ENCODE data around the gene SLX4IP. TPM values are rescaled to one million over a fixed set of nuclear protein-coding genes. Genes with fewer than 3 reads are reported as not detected.

Gene SLX4IP
- total and polyA plus RNA-seq, 2 of the 13 experiments (the other 11 are each of a cell fraction or from before 2014, with no cell fraction given) = 3.6 to 7.3 TPM

DNA sequence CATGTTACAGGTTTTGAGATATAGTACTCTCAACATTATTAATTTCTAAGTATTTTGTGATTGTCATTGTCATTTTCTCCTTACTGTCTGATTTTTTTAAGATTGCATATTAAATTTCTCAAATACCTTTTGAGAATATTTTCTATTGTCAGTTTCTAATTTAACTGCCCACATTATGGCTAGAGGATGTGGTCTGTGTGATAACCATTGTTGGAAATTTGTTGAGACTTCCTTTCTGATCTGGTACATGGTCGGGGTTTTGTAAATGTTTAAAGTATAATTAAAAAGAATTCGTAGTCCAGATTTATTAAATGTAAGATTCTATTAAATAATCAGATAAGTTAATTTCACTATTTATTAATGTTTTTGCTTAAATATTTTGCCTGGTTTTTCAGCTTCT, 60.1 kb downstream of the SLX4IP start (continued):
- TF ChIP-seq, protein P1, sequence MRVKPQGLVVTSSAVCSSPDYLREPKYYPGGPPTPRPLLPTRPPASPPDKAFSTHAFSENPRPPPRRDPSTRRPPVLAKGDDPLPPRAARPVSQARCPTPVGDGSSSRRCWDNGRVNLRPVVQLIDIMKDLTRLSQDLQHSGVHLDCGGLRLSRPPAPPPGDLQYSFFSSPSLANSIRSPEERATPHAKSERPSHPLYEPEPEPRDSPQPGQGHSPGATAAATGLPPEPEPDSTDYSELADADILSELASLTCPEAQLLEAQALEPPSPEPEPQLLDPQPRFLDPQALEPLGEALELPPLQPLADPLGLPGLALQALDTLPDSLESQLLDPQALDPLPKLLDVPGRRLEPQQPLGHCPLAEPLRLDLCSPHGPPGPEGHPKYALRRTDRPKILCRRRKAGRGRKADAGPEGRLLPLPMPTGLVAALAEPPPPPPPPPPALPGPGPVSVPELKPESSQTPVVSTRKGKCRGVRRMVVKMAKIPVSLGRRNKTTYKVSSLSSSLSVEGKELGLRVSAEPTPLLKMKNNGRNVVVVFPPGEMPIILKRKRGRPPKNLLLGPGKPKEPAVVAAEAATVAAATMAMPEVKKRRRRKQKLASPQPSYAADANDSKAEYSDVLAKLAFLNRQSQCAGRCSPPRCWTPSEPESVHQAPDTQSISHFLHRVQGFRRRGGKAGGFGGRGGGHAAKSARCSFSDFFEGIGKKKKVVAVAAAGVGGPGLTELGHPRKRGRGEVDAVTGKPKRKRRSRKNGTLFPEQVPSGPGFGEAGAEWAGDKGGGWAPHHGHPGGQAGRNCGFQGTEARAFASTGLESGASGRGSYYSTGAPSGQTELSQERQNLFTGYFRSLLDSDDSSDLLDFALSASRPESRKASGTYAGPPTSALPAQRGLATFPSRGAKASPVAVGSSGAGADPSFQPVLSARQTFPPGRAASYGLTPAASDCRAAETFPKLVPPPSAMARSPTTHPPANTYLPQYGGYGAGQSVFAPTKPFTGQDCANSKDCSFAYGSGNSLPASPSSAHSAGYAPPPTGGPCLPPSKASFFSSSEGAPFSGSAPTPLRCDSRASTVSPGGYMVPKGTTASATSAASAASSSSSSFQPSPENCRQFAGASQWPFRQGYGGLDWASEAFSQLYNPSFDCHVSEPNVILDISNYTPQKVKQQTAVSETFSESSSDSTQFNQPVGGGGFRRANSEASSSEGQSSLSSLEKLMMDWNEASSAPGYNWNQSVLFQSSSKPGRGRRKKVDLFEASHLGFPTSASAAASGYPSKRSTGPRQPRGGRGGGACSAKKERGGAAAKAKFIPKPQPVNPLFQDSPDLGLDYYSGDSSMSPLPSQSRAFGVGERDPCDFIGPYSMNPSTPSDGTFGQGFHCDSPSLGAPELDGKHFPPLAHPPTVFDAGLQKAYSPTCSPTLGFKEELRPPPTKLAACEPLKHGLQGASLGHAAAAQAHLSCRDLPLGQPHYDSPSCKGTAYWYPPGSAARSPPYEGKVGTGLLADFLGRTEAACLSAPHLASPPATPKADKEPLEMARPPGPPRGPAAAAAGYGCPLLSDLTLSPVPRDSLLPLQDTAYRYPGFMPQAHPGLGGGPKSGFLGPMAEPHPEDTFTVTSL (CRISPR knock-in tag; IDR thresholded peaks at IDR 0.05; ENCODE audit: borderline replicate concordance) = no peak
- TF ChIP-seq HMGA1 (CRISPR knock-in tag; conservative IDR thresholded peaks at IDR 0.05) (no peak), ZNF34 (CRISPR knock-in tag; IDR thresholded peaks at IDR 0.05; ENCODE audit: borderline replicate concordance) (no peak), ZSCAN20 (CRISPR knock-in tag; IDR thresholded peaks at IDR 0.05; ENCODE audit: borderline replicate concordance) (no peak), ZFP36L1 (CRISPR knock-in tag; IDR thresholded peaks at IDR 0.05) (no peak)
- TF ChIP-seq, protein P2, sequence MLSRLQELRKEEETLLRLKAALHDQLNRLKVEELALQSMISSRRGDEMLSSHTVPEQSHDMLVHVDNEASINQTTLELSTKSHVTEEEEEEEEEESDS (CRISPR knock-in tag; IDR thresholded peaks at IDR 0.05; ENCODE audit: borderline replicate concordance) = no peak

DNA sequence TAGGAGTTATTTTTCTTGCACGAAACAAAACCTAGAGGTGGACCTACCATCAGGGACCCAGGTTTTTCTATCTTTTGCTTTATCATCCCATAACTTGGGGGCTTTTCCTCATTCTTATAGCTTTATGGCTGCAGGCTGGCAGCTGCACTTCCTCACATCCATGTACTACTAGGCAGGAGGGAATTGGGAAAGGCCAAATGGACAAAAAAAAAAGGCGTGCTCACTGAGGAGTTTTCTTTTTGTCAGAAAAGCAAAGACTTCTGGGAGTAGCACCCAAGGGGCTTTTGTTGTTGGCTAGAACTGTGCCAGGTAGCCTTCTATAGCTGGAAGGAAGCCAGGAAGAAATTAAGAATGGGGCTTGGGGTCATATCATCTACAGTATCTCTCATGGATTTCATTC, 61.4 kb downstream of the SLX4IP start:
- FAIRE-seq (no peak), ATAC-seq (no peak), DNase-seq (ENCODE audit: low spot score) (no peak)
- Histone ChIP-seq H2AFZ (ENCODE audit: low read length) (no peak overlapping the region), H4K20me1 (ENCODE audit: insufficient read depth, low read length) (no peaks in the 10 kb centered on the region), H3K4me2 (ENCODE audit: low read depth, low read length) (no peak overlapping the region), H3K4me1 (ENCODE audit: insufficient read depth, low read length) (no peaks in the 10 kb centered on the region), H3K79me2 (ENCODE audit: insufficient read depth, low read length) (no peaks in the 10 kb centered on the region), H3K9me3 (ENCODE audit: low read length) (no peaks in the 10 kb centered on the region), H3K27ac (ENCODE audit: extremely low read length, insufficient read depth, low read length) (no peak overlapping the region), H3K9ac (ENCODE audit: insufficient read depth, low read depth, low read length) (no peak overlapping the region), H3K27me3 (ENCODE audit: control insufficient read depth in 1 of 2, insufficient read depth in 2 of 2, low read length in 2 of 2) (no peaks in the 10 kb centered on the region), H3K36me3 (replicated peaks in 1 of 2; ENCODE audit: control insufficient read depth in 1 of 2, insufficient read depth in 2 of 2, low read length in 2 of 2) (no peaks in the 10 kb centered on the region), H3K4me3 (replicated peaks in 1 of 3; ENCODE audit: insufficient read depth in 1 of 3, low read depth in 2 of 3, low read length in 3 of 3) (no peak overlapping the region)
- no TSS peak for BruUV-seq (replicated peaks)
- in situ Hi-C loops (cut with HindIII; ENCODE audit: extremely low pct_ligation_motif_present, low pct_unique_long_range_greater_than_20kb) = no loop called here
- POLR2A ChIA-PET = no interaction called here
- intact Hi-C loops (cut with micrococcal nuclease; ENCODE audit: unreplicated experiment) = no loop called here
- 91% methylated on average over 2 of the region's 2 CpGs for WGBS (ENCODE audit: low lambda C conversion rate)
- CTCF ChIA-PET (ENCODE audit: low intra/inter-chr PET ratio, low total read pairs) = no interaction called here
- TF ChIP-seq HDAC2 (CRISPR knock-in tag; IDR thresholded peaks at IDR 0.05) = no peak
- TF ChIP-seq SNAPC2 (CRISPR knock-in tag; IDR thresholded peaks at IDR 0.05) = no peak
- TF ChIP-seq ASH2L (IDR thresholded peaks at IDR 0.05; ENCODE audit: insufficient read length, low read depth, low read length) = no peak
- TF ChIP-seq, protein P3, sequence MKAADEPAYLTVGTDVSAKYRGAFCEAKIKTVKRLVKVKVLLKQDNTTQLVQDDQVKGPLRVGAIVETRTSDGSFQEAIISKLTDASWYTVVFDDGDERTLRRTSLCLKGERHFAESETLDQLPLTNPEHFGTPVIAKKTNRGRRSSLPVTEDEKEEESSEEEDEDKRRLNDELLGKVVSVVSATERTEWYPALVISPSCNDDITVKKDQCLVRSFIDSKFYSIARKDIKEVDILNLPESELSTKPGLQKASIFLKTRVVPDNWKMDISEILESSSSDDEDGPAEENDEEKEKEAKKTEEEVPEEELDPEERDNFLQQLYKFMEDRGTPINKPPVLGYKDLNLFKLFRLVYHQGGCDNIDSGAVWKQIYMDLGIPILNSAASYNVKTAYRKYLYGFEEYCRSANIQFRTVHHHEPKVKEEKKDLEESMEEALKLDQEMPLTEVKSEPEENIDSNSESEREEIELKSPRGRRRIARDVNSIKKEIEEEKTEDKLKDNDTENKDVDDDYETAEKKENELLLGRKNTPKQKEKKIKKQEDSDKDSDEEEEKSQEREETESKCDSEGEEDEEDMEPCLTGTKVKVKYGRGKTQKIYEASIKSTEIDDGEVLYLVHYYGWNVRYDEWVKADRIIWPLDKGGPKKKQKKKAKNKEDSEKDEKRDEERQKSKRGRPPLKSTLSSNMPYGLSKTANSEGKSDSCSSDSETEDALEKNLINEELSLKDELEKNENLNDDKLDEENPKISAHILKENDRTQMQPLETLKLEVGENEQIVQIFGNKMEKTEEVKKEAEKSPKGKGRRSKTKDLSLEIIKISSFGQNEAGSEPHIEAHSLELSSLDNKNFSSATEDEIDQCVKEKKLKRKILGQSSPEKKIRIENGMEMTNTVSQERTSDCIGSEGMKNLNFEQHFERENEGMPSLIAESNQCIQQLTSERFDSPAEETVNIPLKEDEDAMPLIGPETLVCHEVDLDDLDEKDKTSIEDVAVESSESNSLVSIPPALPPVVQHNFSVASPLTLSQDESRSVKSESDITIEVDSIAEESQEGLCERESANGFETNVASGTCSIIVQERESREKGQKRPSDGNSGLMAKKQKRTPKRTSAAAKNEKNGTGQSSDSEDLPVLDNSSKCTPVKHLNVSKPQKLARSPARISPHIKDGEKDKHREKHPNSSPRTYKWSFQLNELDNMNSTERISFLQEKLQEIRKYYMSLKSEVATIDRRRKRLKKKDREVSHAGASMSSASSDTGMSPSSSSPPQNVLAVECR (CRISPR knock-in tag; IDR thresholded peaks at IDR 0.05; ENCODE audit: borderline replicate concordance) = no peak
- TF ChIP-seq, protein P4, sequence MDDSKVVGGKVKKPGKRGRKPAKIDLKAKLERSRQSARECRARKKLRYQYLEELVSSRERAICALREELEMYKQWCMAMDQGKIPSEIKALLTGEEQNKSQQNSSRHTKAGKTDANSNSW (CRISPR knock-in tag; IDR thresholded peaks at IDR 0.05; ENCODE audit: borderline replicate concordance) = no peak
- no peak for TF ChIP-seq REPIN1 (CRISPR knock-in tag; IDR thresholded peaks at IDR 0.05; ENCODE audit: borderline replicate concordance, low read depth)
